Gastroesophageal sphincter (tissue), 4 donors: ENCODE data around the gene ZFYVE16. TPM values are rescaled to one million over a fixed set of nuclear protein-coding genes. Genes with fewer than 3 reads are reported as not detected.
"Not testable (repeated sequence)": the region's sequence is repeated elsewhere in the genome, so short reads cannot be mapped to it uniquely, and the experiment has no call there.

Experiments
- ATAC-seq: fragments of 150-250 bp; one replicate; pipeline ENCODE4 v1.9.1; 2016; ENCODE audit warnings: mild to moderate bottlenecking, moderate library complexity
- H3K27ac ChIP-seq, 4 donors: fragments of 200-600 bp; sonication (generic) in 3 of 4; 1 replicate in 3 of 4; 2 replicates in 1 of 4; pipeline ENCODE4 v1.5.1; 2016 to 2019
- H3K27me3 ChIP-seq: fragments of 200-600 bp; sonication (generic); one replicate; pipeline ENCODE4 v1.5.1; 2019
- H3K36me3 ChIP-seq, 2 donors: fragments of 200-600 bp; sonication (generic); one replicate each; pipeline ENCODE4 v1.5.1; 2019; ENCODE audit warnings: control low read depth in 1 of 2
- H3K4me1 ChIP-seq, 3 donors: fragments of 200-600 bp; sonication (generic); 1 replicate in 2 of 3; 2 replicates in 1 of 3; pipeline ENCODE4 v1.5.1; 2016 to 2019; ENCODE audit warnings: control low read depth in 2 of 3
- H3K4me3 ChIP-seq, 2 donors: fragments of 200-600 bp; sonication (generic); one replicate each; pipeline ENCODE4 v1.5.1; 2019; ENCODE audit warnings: mild to moderate bottlenecking in 1 of 2, moderate library complexity in 1 of 2
- H3K9me3 ChIP-seq, 3 donors: fragments of 200-600 bp; sonication (generic); one replicate each; pipeline ENCODE4 v1.5.1; 2017 to 2019; ENCODE audit warnings: control low read depth in 2 of 3
- EP300 ChIP-seq: sonication (generic); formaldehyde crosslinking; IDR thresholded peaks from one replicate; pipeline ENCODE4 v1.6.1; 2017; ENCODE audit warnings: antibody characterized with exemption, mild to moderate bottlenecking
- POLR2A ChIP-seq, 2 donors: fragments of 450-650 bp; IDR thresholded peaks; one replicate each; pipeline ENCODE4 v1.6.1; 2017; ENCODE audit warnings: antibody characterized with exemption in 2 of 2, mild to moderate bottlenecking in 2 of 2, moderate library complexity in 1 of 2
- POLR2AphosphoS5 ChIP-seq: sonication (generic); formaldehyde crosslinking; IDR thresholded peaks from one replicate; pipeline ENCODE4 v1.6.1; 2017; ENCODE audit warnings: antibody characterized with exemption
- whole genome bisulfite sequencing, 2 donors: methylation state at CpG; one replicate each; pipeline ENCODE4 v1.1.5; 2018; ENCODE audit warnings: low coverage in 1 of 2; 5-methylcytosine and 5-hydroxymethylcytosine counted together
- total RNA-seq, 4 donors: library from RNA; depleted of rRNA; stranded (reverse); fragments of >200 nt; gene quantifications; one replicate each; pipeline ENCODE4 v1.1.0, GENCODE V29; 2016
- TF ChIP-seq, protein P1 (sequence below), 4 experiments: fragments of 200-600 bp in 2 of 4; fragments of 450-650 bp in 2 of 4; sonication (generic) in 1 of 4; IDR thresholded peaks; one replicate each; pipeline ENCODE4 v1.5.1; 2017 to 2019; ENCODE audit warnings: antibody characterized with exemption in 4 of 4, mild to moderate bottlenecking in 2 of 4, moderate library complexity in 2 of 4

The ZFYVE16 gene
- total RNA-seq, 4 donors from 2014 or later, result 23.6 to 33.8 (median 26.9) TPM

DNA sequence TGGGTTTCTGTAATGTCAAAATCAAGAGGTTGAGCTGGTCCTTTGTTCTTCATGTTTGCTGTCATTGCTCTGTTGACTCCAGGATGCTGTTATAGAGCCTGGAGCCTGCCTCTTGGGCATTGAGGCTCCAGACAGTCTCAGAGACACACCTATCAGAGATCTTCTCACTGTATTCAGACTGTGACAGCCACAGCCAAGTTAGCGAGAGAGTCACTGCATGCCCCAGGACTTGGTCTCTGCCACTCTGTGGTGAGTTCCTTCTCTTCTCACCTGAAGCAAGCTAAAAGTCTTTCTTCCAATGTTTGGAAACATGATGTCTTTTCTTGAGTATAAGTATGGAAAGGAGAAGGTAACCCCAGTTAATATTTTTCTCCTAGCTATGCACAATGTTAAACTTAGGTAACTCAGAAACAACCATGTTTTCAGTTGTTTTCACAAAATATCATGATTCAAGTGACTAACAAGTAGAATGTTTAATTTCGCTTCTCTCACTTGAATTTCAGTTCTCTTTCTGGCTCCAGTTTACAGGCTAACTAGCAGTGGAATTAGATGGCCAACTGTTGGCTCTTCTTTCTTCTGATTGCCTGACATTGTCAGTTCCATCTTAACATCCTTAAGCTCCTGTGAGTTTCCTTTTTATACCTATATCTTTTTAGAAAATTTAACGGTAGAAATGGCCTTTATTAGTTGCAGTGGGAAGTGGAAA lies 20.6 kb upstream of the ZFYVE16 start:
- H3K9me3 ChIP-seq, result peaks cover 0 to under 1% (median 0%) of the 10 kb centered on the region in 3 donors
- 66 to 85% methylated on average over 3 of the region's 3 CpGs for WGBS, 2 donors
- TF ChIP-seq POLR2AphosphoS5 (no peak), EP300 (no peak), POLR2A (IDR thresholded peaks at IDR 0.05) (no peak)
- TF ChIP-seq, protein P1, sequence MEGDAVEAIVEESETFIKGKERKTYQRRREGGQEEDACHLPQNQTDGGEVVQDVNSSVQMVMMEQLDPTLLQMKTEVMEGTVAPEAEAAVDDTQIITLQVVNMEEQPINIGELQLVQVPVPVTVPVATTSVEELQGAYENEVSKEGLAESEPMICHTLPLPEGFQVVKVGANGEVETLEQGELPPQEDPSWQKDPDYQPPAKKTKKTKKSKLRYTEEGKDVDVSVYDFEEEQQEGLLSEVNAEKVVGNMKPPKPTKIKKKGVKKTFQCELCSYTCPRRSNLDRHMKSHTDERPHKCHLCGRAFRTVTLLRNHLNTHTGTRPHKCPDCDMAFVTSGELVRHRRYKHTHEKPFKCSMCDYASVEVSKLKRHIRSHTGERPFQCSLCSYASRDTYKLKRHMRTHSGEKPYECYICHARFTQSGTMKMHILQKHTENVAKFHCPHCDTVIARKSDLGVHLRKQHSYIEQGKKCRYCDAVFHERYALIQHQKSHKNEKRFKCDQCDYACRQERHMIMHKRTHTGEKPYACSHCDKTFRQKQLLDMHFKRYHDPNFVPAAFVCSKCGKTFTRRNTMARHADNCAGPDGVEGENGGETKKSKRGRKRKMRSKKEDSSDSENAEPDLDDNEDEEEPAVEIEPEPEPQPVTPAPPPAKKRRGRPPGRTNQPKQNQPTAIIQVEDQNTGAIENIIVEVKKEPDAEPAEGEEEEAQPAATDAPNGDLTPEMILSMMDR (IDR thresholded peaks at IDR 0.05), result no peak
- no peaks in the 10 kb centered on the region for H3K4me1 ChIP-seq
- no peaks in the 10 kb centered on the region for H3K27me3 ChIP-seq
- no peak for ATAC-seq
- H3K4me3 ChIP-seq, result no peak overlapping the region
- no peaks in the 10 kb centered on the region for H3K36me3 ChIP-seq
- H3K27ac ChIP-seq, result no peak overlapping the region

DNA sequence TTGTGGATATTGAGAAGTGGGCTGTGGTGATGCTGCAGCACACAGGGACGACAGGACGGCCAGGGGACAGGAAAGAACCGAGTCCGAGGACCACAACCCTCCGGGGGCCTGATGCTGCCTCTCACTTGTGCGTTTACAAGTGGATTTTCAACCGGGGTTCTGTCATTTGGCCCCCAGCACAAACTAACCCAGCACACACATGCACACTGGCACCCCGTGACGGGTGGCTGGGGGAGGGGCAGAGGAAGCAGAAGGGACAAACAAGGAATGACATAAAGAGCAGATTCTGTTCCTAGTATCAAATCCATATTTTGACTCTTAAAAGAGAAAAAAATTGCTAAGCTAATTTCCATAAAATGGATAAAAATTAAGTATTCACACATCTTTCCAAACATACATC lies 18.3 kb upstream of the ZFYVE16 start:
- WGBS, 2 donors, result 56 to 74% methylated on average over 7 to 8 of the region's 9 CpGs
- TF ChIP-seq POLR2AphosphoS5 (no peak), EP300 (no peak), POLR2A (IDR thresholded peaks at IDR 0.05) (no peak)
- TF ChIP-seq, protein P1 (IDR thresholded peaks at IDR 0.05), result no peak

GRCh38 chr5:80390413-80390812 lies 17.5 kb upstream of the ZFYVE16 start:
- not testable (repeated sequence) for ATAC-seq, H3K27ac ChIP-seq, H3K4me1 ChIP-seq

More for the DNA sequence above, 18.3 kb upstream of the ZFYVE16 start:
- H3K36me3 ChIP-seq, result no peaks in the 10 kb centered on the region
- no peak for ATAC-seq
- no peak overlapping the region for H3K4me3 ChIP-seq
- H3K4me1 ChIP-seq, result no peaks in the 10 kb centered on the region
- H3K27ac ChIP-seq, result no peak overlapping the region
- H3K27me3 ChIP-seq, result no peaks in the 10 kb centered on the region
- H3K9me3 ChIP-seq, result peaks cover 0 to 12% (median 0%) of the 10 kb centered on the region in 3 donors

GRCh38 chr5:80391267-80391666 lies 16.6 kb upstream of the ZFYVE16 start:
- peaks cover 0 to 13% (median 0%) of the 10 kb centered on the region in 3 donors for H3K9me3 ChIP-seq
- ATAC-seq, result not testable (repeated sequence)

More at GRCh38 chr5:80390413-80390812, 17.5 kb upstream of the ZFYVE16 start:
- H3K4me3 ChIP-seq, H3K27me3 ChIP-seq, H3K36me3 ChIP-seq: not testable (repeated sequence)
- WGBS, 2 donors, result no CpG with 5 or more reads among the region's 3 CpGs
- peaks cover 0 to 12% (median 0%) of the 10 kb centered on the region in 3 donors for H3K9me3 ChIP-seq

DNA sequence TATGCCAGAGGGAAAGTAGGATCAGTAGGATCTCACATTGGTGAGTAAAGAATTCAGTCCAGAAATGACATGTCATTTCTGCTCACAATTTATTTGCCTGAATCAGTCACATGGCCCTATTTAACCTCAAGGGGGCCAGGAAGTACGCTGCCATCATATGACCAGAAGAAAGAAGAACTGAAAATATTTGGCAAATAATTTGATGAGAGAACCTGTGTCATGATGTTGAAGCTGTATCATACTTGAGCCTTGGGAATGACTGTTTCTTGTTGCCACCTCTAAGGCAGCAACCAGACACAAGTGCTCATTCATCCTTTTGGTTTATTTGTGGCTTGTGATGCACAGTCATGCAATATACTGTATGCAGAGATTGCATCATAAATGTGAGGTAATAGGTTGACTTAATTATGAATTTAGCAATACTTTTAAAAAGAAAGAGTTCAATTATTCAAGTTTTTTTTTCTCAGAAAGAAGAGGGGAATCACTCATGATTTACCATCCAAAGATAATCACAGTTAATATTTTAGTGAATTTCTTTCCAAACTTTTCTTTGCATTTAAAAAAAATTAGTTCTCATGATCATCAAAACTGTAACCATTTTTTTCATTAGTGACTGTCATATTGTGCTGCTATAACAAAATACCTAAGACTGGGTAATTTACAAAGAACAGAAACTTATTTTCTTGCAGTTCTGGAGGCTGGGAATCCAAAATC lies 8.2 kb upstream of the ZFYVE16 start:
- WGBS, 2 donors, result 57% methylated on average over 1 of the region's 1 CpG; no CpG with 5 or more reads in 1 of the 2 donors
- TF ChIP-seq EP300 (no peak), POLR2A (IDR thresholded peaks at IDR 0.05) (no peak), POLR2AphosphoS5 (no peak)
- peaks cover 11% of the 10 kb centered on the region for H3K27me3 ChIP-seq
- no peak overlapping the region for H3K27ac ChIP-seq
- no peak overlapping the region for H3K4me3 ChIP-seq
- H3K36me3 ChIP-seq, result no peaks in the 10 kb centered on the region
- H3K9me3 ChIP-seq, result peaks cover 0 to 9% (median 0%) of the 10 kb centered on the region in 3 donors
- no peaks in the 10 kb centered on the region for H3K4me1 ChIP-seq
- ATAC-seq, result peak; percentile 51

More at GRCh38 chr5:80391267-80391666, 16.6 kb upstream of the ZFYVE16 start:
- not testable (repeated sequence) for H3K4me3 ChIP-seq, H3K27ac ChIP-seq, H3K36me3 ChIP-seq, H3K4me1 ChIP-seq, H3K27me3 ChIP-seq

- not testable (repeated sequence) for H3K4me1 ChIP-seq, ATAC-seq, H3K9me3 ChIP-seq, H3K4me3 ChIP-seq, H3K36me3 ChIP-seq, H3K27ac ChIP-seq
- H3K27me3 ChIP-seq, result peaks cover 11% of the 10 kb centered on the region
- 100% methylated on average over 1 of the region's 1 CpG for WGBS, 2 donors
Measured at GRCh38 chr5:80400368-80400767, 7.5 kb upstream of the ZFYVE16 start.

GRCh38 chr5:80403782-80404181 lies 4.1 kb upstream of the ZFYVE16 start:
- no peaks in the 10 kb centered on the region for H3K9me3 ChIP-seq
- no peak for TF ChIP-seq POLR2A (IDR thresholded peaks at IDR 0.05)
- TF ChIP-seq, protein P1 (IDR thresholded peaks at IDR 0.05), result no peak
- no peak for TF ChIP-seq POLR2AphosphoS5
- TF ChIP-seq EP300, result no peak
- 69 to 100% methylated on average over 1 of the region's 2 CpGs for WGBS, 2 donors
- no peaks in the 10 kb centered on the region for H3K27me3 ChIP-seq
- H3K27ac ChIP-seq, result no peak overlapping the region
- no peak for ATAC-seq
- no peaks in the 10 kb centered on the region for H3K36me3 ChIP-seq
- H3K4me1 ChIP-seq, result peaks cover 0 to 11% (median 5%) of the 10 kb centered on the region in 3 donors
- H3K4me3 ChIP-seq, result no peak overlapping the region
